GM18520 (cell line): ENCODE measurements around the gene CCNB3.
"Not testable (repeated sequence)": the region's sequence is repeated elsewhere in the genome, so short reads cannot be mapped to it uniquely, and the experiment has no call there.

Experiments used
- ATAC-seq: cut with Tn5 transposase; IDR thresholded peaks from one replicate; pipeline ENCODE4 v1.9.1; 2021; ENCODE audit not compliant: unreplicated experiment

Gene CCNB3, protein sequence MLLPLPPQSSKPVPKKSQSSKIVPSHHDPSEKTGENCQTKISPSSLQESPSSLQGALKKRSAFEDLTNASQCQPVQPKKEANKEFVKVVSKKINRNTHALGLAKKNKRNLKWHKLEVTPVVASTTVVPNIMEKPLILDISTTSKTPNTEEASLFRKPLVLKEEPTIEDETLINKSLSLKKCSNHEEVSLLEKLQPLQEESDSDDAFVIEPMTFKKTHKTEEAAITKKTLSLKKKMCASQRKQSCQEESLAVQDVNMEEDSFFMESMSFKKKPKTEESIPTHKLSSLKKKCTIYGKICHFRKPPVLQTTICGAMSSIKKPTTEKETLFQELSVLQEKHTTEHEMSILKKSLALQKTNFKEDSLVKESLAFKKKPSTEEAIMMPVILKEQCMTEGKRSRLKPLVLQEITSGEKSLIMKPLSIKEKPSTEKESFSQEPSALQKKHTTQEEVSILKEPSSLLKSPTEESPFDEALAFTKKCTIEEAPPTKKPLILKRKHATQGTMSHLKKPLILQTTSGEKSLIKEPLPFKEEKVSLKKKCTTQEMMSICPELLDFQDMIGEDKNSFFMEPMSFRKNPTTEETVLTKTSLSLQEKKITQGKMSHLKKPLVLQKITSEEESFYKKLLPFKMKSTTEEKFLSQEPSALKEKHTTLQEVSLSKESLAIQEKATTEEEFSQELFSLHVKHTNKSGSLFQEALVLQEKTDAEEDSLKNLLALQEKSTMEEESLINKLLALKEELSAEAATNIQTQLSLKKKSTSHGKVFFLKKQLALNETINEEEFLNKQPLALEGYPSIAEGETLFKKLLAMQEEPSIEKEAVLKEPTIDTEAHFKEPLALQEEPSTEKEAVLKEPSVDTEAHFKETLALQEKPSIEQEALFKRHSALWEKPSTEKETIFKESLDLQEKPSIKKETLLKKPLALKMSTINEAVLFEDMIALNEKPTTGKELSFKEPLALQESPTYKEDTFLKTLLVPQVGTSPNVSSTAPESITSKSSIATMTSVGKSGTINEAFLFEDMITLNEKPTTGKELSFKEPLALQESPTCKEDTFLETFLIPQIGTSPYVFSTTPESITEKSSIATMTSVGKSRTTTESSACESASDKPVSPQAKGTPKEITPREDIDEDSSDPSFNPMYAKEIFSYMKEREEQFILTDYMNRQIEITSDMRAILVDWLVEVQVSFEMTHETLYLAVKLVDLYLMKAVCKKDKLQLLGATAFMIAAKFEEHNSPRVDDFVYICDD (N-terminal part only)

GRCh38 chrX:50204364-50204899, at the start of gene CCNB3:
Gene CCNB3, plus strand, starts transcription at chrX:50204765. Its CDS starts 80,399 bp downstream, at chrX:50285164.
- ATAC-seq: peak; percentile 83

DNA sequence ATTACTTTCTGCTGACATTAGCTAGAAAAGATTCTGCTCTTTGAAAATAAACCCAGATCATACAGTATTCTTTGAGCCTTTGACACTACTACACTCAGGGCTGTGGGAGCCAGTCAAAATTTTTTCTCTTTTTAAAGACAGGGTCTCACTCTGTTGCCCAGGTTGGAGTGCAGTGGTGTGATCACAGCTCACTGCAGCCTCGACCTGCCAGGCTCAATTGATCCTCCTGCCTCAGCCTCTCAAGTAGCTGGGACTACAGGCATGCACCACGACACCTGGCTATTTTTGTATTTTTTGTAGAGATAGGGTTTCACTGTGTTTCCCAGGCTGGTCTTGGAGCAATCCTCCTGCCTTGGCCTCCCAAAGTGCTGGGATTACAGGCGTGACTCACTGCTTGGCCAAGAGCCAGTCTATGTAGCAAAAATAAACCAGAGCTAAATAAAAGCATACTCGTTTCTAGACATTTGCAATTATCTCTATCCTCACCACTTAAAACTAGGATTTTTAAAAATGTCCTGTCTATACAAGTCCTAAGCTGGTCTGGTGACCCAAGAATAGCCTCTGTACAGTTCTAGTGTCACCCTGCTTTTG, 46.9 kb upstream of the CCNB3 start:
- ATAC-seq: no peak

- ATAC-seq: no peak
Observed at GRCh38 chrX:50158593-50158992, 46.0 kb upstream of the CCNB3 start.

DNA sequence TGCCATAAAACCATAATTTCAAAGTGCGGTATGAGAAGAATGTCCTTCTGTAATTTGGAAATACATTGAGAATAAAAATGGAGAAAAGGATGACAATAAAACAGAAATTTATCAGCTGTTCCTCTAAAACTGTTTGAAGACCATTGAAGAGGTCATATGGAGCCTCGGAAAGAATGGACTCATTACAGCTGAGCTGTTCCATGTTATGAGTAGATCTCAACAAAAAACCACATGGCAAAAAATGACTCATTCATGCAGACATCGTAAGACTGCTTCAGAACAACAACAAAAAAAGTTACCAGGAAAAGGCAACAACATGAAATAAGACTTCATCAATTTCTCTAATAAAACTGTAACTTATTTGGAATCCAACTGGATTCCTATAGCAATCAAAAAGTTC, 43.4 kb upstream of the CCNB3 start:
- no peak for ATAC-seq

GRCh38 chrX:50165727-50166126, 38.8 kb upstream of the CCNB3 start:
- no peak for ATAC-seq

- ATAC-seq: no peak
Observed at GRCh38 chrX:50167366-50167765, 37.2 kb upstream of the CCNB3 start.

DNA sequence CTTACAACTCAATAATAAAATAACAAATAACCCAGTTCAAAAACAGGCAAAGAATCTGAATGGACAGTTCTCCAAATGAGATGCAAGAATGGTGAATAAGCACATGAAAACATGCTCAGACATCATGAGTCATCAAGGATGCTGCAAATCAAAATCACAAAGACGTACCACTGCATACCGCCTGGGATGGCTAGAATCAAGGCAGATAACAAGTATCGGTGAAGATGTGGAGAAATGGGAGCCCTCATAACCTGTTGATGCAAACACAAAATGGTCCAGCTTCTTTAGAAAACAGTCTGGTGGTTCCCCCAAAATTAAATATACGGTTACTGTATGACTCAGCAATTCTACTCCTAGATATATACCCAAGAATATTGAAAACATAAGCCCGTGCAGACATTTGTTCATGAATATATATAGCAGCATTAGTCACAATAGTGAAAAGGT, 36.3 kb upstream of the CCNB3 start:
- no peak for ATAC-seq

DNA sequence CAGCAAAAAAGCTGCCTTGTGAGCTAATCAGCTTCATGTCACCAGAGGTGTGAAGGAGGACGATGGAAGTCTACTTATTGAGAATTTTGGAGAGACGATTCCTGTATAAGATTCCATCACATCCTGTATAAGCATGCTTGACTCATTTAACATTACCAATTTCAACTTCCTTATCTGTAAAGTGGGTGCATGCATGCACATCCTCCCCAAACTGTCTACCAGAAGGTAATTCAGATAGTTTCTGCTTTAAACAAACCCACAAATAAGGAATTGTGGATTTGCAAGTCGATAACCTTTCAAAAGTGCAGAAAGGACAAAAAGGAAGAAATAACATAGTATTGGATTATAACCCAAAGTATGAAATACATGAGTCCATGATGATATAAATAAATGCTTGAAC, 34.8 kb upstream of the CCNB3 start:
- no peak for ATAC-seq

GRCh38 chrX:50180073-50180940, 24.3 kb upstream of the CCNB3 start:
- ATAC-seq: no peak

- ATAC-seq: no peak
Observed at GRCh38 chrX:50183891-50184290, 20.7 kb upstream of the CCNB3 start.

DNA sequence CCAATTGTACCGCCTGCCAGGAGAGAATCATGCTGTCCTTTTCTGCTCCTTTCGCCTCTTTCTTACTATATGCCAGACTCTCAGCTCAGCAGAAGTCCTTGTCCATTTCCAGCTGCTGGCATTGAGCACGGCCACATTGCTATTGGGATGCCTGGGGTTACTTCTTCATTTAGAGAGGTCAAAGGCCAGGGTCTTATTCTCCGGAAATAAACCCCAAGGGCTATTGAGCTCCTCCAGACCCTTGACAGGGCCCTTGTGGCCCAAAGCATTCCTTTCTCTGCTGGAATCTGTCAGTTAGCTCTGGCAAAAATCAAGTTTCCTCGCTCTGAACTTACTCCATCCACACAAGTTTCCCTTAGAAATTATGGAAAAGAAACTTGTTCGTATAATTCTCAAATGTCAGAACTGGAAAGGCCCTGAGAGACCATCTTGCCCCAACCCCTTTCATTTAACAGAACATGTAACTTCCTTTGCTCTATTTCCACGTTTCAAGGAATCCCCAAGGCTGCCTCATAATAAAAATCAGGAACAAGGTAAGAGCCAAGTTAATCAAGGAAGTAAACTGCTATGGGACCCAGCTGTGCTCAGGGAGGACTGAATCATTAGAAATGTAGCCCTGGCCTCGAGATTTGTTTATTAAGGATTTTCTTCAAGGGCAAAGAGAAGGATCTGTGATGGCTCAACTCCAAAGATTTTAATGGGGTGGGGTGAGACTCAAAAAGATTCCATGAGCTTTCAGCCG, 15.5 kb upstream of the CCNB3 start:
- no peak for ATAC-seq

DNA sequence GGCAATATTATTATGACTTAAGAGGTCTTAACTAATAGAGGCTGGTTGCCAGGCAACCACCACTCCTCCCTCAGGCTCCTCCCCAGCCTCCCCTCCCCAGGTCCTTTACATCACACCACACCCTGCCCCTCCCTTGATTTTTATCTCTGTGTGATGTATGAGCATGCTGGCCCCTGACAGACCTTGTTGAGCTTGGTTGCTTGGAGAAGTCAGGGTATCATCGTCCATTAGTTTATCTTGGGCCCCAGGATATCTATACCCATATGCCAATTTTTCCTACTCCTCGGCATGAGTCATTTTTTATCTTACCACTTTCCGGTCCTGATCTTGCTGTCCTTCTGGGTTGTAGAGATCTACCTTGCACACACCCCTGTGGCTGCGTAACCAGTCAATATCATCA, 6.2 kb upstream of the CCNB3 start:
- ATAC-seq: no peak

GRCh38 chrX:50200907-50201306, 3.7 kb upstream of the CCNB3 start, which contains the start of gene AKAP4:
Gene AKAP4, minus strand, starts transcription at chrX:50201007. Its CDS starts 118 bp downstream, at chrX:50200889.
- ATAC-seq: no peak

DNA sequence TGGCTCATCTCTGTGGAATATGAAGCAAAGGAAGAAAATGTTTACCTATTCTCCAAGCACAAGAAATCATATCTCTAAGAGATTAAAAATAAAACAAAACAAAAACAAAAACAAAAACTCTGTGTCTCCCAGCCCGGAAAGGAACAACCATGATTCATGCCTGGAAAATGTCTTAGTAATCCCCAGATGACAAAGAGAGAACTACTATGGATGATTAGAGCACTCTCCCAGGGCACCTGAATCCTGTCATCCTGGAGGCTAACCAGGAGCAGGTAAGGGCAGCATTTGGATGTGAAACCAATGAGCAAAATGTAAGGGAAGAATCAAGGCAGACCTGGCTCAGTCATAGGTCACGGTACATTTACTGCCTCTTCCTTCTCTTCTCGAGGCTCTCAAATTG, 2.0 kb upstream of the CCNB3 start:
- ATAC-seq: no peak

- ATAC-seq: no peak
Observed at GRCh38 chrX:50206753-50207152, 2.2 kb downstream of the CCNB3 start.

DNA sequence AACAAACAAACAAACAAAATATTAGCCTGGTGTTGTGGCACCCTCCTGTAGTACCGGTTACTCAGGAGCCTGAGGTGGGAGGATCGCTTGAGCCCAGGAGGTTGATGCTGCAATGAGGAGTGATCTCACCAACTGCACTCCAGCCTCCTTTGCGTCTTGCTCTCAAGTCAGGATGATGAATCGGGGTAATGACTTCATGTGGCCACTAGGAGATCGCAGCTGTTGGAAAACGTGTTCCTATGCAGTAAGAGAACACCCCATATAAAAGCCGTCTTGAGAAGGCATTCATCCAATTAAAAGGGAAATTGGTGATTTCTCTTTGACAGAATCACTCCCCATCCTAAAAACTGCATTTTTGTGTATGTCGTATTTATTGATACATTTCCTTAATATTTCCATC, 6.9 kb downstream of the CCNB3 start:
- no peak for ATAC-seq

DNA sequence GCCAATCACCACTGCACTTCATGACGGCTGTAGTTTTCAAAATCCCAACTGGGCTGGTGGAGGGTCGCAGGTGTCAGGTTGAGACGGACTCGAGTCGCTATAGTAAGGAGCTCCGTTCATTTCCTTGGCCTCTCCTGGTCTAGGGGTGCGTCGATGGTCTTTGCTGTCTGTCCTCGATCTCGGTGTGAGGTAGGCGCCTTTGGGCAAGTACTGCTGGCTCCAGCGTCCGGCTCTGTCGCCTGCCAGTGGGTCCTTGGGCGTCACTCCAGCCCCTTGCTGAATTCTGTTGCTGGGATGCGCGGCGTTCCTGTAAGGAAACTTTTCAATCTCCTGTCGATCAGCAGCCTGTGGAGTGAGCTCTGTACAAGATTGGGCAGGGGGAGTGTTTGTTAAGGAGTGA, 76.7 kb downstream of the CCNB3 start:
- ATAC-seq: no peak

- no peak for ATAC-seq
Observed at GRCh38 chrX:50327235-50327634, 122.7 kb downstream of the CCNB3 start.

GRCh38 chrX:50332668-50333067, 128.1 kb downstream of the CCNB3 start:
- not testable (repeated sequence) for ATAC-seq
